SH-SY5Y (cell line): Measurements from ENCODE around the gene MYOCD.

ENCODE experiments used
- GATA2 ChIP-seq: IDR thresholded peaks from 2 replicates; pipeline ENCODE4 v1.6.1; 2011; ENCODE audit warnings: mild to moderate bottlenecking, low read depth, low read length
- GATA3 ChIP-seq: IDR thresholded peaks from 2 replicates; pipeline ENCODE4 v1.6.1; 2011; ENCODE audit warnings: low read depth, mild to moderate bottlenecking, low read length, moderate library complexity

DNA sequence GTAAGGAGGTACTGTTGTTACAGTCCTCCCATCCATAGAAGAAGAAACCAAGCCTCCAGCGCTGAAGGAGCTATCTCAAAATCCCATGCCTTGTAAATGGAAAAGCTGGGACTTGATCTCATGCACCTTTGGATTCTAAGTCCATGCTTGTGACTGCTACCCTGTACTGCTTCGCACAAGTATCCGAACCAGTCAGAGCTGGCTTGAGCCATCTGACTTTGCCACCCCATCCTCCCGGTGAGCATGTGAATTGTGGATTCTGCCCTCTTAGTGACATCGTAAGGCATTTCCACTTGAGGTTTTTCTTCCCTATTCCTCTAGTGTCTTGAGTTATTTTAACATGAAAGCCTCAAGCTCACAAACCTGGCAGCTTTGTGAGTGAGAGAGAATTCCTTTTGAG lies 15.3 kb downstream of the MYOCD start:
- TF ChIP-seq GATA3: no peak
- no peak for TF ChIP-seq GATA2
